Gastroesophageal sphincter (tissue), 3 donors: Measurements from ENCODE around the gene PELI2.

Experiments
- EP300 ChIP-seq: sonication (generic); formaldehyde crosslinking; IDR thresholded peaks from one replicate; pipeline ENCODE4 v1.6.1; 2017; ENCODE audit warnings: antibody characterized with exemption, mild to moderate bottlenecking
- POLR2A ChIP-seq, 2 donors: fragments of 450-650 bp; IDR thresholded peaks; one replicate each; pipeline ENCODE4 v1.6.1; 2017; ENCODE audit warnings: antibody characterized with exemption in 2 of 2, mild to moderate bottlenecking in 2 of 2, moderate library complexity in 1 of 2
- TF ChIP-seq, protein P1 (sequence below), 4 experiments: fragments of 200-600 bp in 2 of 4; fragments of 450-650 bp in 2 of 4; sonication (generic) in 1 of 4; IDR thresholded peaks; one replicate each; pipeline ENCODE4 v1.5.1; 2017 to 2019; ENCODE audit warnings: antibody characterized with exemption in 4 of 4, mild to moderate bottlenecking in 2 of 4, moderate library complexity in 2 of 4

GRCh38 chr14:56073799-56074198 lies 44.4 kb upstream of the PELI2 start:
- TF ChIP-seq POLR2A (IDR thresholded peaks at IDR 0.05) = no peak
- TF ChIP-seq, protein P1, sequence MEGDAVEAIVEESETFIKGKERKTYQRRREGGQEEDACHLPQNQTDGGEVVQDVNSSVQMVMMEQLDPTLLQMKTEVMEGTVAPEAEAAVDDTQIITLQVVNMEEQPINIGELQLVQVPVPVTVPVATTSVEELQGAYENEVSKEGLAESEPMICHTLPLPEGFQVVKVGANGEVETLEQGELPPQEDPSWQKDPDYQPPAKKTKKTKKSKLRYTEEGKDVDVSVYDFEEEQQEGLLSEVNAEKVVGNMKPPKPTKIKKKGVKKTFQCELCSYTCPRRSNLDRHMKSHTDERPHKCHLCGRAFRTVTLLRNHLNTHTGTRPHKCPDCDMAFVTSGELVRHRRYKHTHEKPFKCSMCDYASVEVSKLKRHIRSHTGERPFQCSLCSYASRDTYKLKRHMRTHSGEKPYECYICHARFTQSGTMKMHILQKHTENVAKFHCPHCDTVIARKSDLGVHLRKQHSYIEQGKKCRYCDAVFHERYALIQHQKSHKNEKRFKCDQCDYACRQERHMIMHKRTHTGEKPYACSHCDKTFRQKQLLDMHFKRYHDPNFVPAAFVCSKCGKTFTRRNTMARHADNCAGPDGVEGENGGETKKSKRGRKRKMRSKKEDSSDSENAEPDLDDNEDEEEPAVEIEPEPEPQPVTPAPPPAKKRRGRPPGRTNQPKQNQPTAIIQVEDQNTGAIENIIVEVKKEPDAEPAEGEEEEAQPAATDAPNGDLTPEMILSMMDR (IDR thresholded peaks at IDR 0.05) = no peak
- TF ChIP-seq EP300 = no peak
